ENCODE results near the gene DLG2.

- TF ChIP-seq, protein P1, sequence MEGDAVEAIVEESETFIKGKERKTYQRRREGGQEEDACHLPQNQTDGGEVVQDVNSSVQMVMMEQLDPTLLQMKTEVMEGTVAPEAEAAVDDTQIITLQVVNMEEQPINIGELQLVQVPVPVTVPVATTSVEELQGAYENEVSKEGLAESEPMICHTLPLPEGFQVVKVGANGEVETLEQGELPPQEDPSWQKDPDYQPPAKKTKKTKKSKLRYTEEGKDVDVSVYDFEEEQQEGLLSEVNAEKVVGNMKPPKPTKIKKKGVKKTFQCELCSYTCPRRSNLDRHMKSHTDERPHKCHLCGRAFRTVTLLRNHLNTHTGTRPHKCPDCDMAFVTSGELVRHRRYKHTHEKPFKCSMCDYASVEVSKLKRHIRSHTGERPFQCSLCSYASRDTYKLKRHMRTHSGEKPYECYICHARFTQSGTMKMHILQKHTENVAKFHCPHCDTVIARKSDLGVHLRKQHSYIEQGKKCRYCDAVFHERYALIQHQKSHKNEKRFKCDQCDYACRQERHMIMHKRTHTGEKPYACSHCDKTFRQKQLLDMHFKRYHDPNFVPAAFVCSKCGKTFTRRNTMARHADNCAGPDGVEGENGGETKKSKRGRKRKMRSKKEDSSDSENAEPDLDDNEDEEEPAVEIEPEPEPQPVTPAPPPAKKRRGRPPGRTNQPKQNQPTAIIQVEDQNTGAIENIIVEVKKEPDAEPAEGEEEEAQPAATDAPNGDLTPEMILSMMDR (IDR thresholded peaks at IDR 0.05), result no peak
- no peak for TF ChIP-seq POLR2A (IDR thresholded peaks at IDR 0.05)
Observed at GRCh38 chr11:83546368-83546767, 2080.8 kb downstream of the DLG2 start.

Data from uterus (tissue), 2 donors.